Ovary (tissue), 3 donors: ENCODE measurements around the gene FAM180A.

ENCODE experiments used
- EP300 ChIP-seq: sonication (generic); formaldehyde crosslinking; IDR thresholded peaks from one replicate; pipeline ENCODE4 v1.6.1; 2017; ENCODE audit warnings: antibody characterized with exemption
- POLR2A ChIP-seq: fragments of 450-650 bp; IDR thresholded peaks from one replicate; pipeline ENCODE4 v1.6.1; 2017; ENCODE audit warnings: antibody characterized with exemption, mild to moderate bottlenecking, moderate library complexity
- TF ChIP-seq, protein P1 (sequence below), 3 donors: fragments of 450-650 bp in 2 of 3; fragments of 200-600 bp in 1 of 3; IDR thresholded peaks; one replicate each; pipeline versions ENCODE4 v1.5.1 to v1.8.0; 2016 to 2022; ENCODE audit warnings: antibody characterized with exemption in 3 of 3, mild to moderate bottlenecking in 1 of 3
- donor health status: DM: no; HTN: no; CAD: no.

DNA sequence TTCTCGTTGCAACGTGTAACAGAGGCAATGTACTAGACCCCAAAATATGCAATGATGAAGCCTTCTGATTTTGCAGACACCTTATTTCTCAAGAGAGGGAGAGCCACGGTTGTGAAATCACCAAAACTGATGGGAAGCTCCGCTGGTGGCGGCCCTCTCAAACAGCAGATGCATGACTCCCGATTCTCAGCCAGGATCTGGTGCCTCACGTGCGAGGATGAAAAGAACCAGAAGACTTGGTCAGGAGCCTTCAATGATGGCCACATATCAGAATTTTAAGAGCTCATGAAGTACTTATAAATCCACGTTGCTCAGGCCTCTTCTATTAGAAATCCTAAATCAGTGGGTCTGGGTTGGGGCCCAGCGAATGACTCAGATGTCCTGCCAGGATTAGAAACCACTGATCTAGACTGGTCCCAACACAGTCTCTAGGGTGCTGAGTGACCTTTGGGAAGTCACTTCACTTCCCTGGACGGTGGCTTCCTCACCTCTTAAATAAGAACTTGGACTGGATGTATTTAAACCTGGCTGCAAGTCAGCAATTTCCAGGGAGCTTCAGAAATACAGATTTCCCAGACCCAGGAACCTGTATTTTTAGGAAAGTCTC, 41.9 kb upstream of the FAM180A start:
- TF ChIP-seq, protein P1, sequence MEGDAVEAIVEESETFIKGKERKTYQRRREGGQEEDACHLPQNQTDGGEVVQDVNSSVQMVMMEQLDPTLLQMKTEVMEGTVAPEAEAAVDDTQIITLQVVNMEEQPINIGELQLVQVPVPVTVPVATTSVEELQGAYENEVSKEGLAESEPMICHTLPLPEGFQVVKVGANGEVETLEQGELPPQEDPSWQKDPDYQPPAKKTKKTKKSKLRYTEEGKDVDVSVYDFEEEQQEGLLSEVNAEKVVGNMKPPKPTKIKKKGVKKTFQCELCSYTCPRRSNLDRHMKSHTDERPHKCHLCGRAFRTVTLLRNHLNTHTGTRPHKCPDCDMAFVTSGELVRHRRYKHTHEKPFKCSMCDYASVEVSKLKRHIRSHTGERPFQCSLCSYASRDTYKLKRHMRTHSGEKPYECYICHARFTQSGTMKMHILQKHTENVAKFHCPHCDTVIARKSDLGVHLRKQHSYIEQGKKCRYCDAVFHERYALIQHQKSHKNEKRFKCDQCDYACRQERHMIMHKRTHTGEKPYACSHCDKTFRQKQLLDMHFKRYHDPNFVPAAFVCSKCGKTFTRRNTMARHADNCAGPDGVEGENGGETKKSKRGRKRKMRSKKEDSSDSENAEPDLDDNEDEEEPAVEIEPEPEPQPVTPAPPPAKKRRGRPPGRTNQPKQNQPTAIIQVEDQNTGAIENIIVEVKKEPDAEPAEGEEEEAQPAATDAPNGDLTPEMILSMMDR (IDR thresholded peaks at IDR 0.05) = no peak
- TF ChIP-seq POLR2A (no peak), EP300 (no peak)
